ENCODE results near the gene MAGOH. TPM values are rescaled to one million over a fixed set of nuclear protein-coding genes. Genes with fewer than 3 reads are reported as not detected.

Gene MAGOH
- total RNA-seq = 35.0 and 39.5 TPM in 2 replicates

GRCh38 chr1:53238197-53239155 lies at the start of gene MAGOH:
MAGOH (minus strand) TSS chr1:53238518; CDS start chr1:53238448, 70 bp downstream.

GRCh38 chr1:53220171-53220961 lies 18.0 kb downstream of the MAGOH start, which contains the start of gene CZIB:
CZIB (minus strand) TSS chr1:53220634; CDS start chr1:53220575, 59 bp downstream.

GRCh38 chr1:53196485-53197290 lies 41.6 kb downstream of the MAGOH start, which contains the start of gene CPT2:
CPT2 (plus strand) TSS chr1:53196824; CDS start chr1:53196944, 120 bp downstream.

Other genes with a start within 250 kb of the MAGOH start
- 0.30 and 0.84 TPM in 2 replicates for gene PODN, start 176.3 kb downstream of the MAGOH start, total RNA-seq
- gene SLC1A7, start 95.9 kb downstream of the MAGOH start, total RNA-seq = not detected in 2 replicates
- 15.8 and 19.7 TPM in 2 replicates for gene CPT2, start 41.7 kb downstream of the MAGOH start, total RNA-seq
- 79.4 and 79.5 TPM in 2 replicates for gene CZIB, start 17.9 kb downstream of the MAGOH start, total RNA-seq
- 20.0 and 22.4 TPM in 2 replicates for gene LRP8, start 89.6 kb upstream of the MAGOH start, total RNA-seq
- gene DMRTB1, start 220.9 kb upstream of the MAGOH start, total RNA-seq = not detected in 2 replicates

Measured in bronchus fibroblast of lung (primary cell).